C4-2B (cell line): ENCODE results near the gene TXNRD3.
"Not testable (repeated sequence)": the region's sequence is repeated elsewhere in the genome, so short reads cannot be mapped to it uniquely, and the experiment has no call there.

Experiments
- H3K27ac ChIP-seq: fragments of 450-650 bp; 2 replicates; pipeline ENCODE4 v1.5.1; 2017
- ZFX ChIP-seq: fragments of 450-650 bp; IDR thresholded peaks from 2 replicates; pipeline ENCODE4 v1.6.1; 2017
- TF ChIP-seq, protein P1 (sequence below): fragments of 450-650 bp; conservative IDR thresholded peaks from 2 replicates; pipeline ENCODE4 v1.5.1; 2017; ENCODE audit warnings: mild to moderate bottlenecking

TXNRD3 gene

DNA sequence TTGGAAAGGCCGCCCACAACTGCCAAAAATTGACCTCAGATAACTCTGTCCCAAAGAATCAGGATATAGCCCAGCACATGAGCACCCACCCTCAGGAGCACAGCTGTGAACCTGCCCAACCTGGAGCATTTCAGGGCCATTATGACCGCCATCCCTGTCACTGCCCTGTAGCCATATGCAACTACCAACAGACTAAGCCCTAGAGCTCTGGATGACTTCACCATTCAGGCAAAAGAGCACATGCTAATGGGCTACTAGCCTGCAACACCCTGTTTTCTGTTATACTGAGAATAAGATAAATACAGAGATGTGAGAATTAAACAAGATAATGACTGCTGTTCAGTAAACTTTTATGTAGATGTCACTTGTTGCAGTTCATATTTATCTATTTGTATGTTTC lies 45.0 kb downstream of the TXNRD3 start:
- no peak for TF ChIP-seq ZFX
- TF ChIP-seq, protein P1, sequence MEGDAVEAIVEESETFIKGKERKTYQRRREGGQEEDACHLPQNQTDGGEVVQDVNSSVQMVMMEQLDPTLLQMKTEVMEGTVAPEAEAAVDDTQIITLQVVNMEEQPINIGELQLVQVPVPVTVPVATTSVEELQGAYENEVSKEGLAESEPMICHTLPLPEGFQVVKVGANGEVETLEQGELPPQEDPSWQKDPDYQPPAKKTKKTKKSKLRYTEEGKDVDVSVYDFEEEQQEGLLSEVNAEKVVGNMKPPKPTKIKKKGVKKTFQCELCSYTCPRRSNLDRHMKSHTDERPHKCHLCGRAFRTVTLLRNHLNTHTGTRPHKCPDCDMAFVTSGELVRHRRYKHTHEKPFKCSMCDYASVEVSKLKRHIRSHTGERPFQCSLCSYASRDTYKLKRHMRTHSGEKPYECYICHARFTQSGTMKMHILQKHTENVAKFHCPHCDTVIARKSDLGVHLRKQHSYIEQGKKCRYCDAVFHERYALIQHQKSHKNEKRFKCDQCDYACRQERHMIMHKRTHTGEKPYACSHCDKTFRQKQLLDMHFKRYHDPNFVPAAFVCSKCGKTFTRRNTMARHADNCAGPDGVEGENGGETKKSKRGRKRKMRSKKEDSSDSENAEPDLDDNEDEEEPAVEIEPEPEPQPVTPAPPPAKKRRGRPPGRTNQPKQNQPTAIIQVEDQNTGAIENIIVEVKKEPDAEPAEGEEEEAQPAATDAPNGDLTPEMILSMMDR: no peak
- no peak overlapping the region for H3K27ac ChIP-seq

DNA sequence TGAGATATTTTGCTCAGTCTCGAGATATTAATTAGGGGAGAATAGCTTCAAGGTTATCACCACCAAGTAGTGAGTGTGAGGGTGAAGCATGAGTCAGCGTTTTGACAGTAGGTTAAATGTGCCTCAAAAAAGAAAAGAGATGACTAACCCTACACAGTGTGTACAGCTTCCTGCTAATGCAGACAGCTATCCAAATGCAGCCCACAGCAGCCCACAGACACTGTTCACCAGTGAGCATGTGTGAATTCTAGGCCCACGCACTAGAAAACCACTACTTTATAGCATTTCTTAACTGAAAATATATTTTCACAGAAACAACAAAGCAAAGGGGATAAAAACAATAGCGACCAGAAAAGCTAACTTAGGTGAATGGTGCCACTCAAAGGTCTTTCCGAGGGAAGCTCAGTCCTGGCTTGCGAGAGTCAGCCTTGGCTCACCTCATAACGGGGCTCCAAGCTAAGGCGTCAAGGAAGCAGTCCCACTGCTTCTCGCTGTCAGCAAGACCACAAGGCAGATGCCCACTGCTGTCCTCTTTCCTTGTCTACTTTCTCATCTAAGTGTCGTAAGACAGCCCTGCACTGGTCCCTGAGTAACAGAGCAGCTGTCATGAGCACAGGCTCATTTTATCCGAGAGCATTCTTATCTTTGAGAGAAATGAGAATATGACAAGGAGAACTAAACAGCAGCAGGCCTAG lies 47.6 kb downstream of the TXNRD3 start:
- no peak overlapping the region for H3K27ac ChIP-seq
- TF ChIP-seq, protein P1: no peak
- no peak for TF ChIP-seq ZFX

DNA sequence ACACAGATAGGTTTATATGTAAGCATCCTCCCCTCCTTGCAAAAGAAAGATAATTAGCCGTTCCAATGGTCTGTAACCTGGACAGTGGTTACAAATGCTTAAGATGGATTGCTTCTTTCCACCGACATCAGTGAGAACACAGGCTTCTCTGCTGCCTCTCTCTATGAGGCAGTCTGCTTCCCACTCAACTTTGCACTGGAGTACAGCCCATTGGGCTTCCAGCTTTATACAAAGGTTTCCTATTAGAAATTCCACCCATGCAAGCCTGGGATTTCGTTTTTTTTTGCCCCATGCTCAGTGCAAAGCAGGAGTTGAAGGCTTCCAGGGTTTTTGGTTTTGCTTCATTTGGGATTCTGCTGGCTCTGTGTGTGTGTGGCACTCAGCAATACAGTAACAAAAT lies 48.9 kb downstream of the TXNRD3 start:
- H3K27ac ChIP-seq: no peak overlapping the region
- TF ChIP-seq, protein P1: no peak
- TF ChIP-seq ZFX: no peak

DNA sequence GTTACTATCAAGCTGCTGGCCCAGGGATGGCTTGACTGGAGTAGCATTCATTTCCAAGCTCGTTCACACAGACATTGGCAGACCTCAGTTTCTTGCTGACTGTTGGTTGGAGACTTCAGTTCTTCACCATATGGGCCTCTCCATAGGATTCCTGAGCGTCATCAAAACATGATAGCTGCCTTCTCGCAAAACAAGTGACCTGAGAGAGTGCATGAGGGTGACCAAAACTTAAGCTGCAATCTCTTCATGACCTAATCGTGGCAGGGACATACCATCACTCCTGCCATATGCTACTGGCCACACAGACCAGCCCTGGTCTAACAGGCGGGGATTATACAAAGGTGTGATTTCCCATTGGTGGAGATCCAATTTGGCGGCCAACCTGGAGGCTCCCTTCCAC lies 50.2 kb downstream of the TXNRD3 start:
- TF ChIP-seq, protein P1: no peak
- no peak for TF ChIP-seq ZFX
- H3K27ac ChIP-seq: no peak overlapping the region

DNA sequence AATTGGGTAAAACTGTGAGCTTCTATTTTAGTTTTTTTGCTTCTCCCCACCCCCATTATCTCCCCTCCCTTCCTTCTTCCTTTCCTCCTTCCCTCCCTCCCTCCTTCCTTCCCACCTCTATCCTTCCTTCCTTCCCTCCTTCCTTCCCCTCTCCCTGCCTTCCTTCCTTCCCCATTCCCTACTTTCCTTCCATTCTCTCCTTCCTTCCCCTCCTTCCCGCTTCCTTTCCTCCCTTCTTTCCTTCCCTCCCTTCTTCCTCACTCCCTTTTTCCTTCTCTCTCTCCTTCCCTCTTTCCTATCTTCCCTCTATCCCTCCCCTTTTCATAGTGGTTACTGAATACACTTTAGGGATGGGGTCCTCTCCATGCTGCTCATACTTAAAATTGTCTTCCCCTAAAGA lies 55.8 kb downstream of the TXNRD3 start:
- no peak overlapping the region for H3K27ac ChIP-seq
- TF ChIP-seq ZFX: no peak
- TF ChIP-seq, protein P1: no peak

DNA sequence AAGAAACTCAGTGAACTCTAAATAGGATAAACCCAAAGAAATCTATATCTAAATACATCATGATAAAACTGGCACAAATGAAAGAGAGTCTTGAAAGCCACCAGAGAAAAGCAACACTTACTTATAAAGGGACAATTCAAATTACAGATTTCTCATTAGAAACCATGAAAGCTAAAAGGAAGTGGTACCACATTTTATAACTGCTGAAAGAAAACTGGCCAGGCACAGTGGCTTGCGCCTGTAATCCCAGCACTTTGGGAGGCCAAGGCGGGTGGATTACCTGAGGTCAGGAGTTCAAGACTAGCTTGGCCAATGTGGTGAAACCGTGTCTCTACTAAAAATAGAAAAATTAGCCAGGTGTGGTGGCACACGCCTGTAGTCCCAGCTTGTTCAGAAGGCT lies 59.4 kb downstream of the TXNRD3 start:
- H3K27ac ChIP-seq: not testable (repeated sequence)

DNA sequence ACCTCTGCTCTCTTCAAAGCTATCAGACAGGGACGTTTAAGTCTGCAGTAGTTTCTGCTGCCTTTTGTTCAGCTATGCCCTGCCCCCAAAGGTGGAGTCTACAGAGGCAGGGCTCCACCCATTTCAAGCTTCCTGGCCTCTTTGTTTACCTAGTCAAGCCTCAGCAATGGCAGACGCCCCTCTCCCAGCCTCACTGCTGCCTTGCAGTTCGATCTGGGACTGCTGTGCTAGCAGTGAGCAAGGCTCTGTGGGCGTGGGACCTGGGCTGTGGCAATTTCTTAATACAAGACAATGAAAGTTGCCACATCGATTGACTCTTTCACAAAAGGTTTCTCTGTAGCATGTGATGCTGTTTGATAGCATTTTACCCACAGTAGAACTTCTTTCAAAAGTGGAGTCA lies 63.4 kb downstream of the TXNRD3 start:
- not testable (repeated sequence) for H3K27ac ChIP-seq

DNA sequence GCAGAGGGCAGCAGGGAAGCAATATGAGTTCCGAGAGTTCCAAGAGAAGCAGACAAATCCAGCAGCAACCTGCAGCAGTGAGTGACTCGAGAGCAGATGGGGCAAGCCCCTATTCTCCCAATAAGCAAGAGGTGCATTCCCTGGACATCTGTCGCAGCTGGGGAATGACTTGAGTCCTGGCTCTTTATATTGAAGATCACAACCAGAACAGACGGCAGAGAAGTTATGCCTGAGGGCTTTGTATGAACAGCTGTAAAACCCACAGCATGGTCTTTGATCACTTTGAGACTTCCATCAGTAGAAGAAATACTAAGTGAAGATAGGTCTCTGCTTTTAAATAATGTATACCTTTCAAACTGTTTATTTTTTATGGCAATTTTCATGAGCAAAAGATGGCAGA lies 72.6 kb downstream of the TXNRD3 start:
- H3K27ac ChIP-seq: no peak overlapping the region
- no peak for TF ChIP-seq ZFX
- TF ChIP-seq, protein P1: no peak

DNA sequence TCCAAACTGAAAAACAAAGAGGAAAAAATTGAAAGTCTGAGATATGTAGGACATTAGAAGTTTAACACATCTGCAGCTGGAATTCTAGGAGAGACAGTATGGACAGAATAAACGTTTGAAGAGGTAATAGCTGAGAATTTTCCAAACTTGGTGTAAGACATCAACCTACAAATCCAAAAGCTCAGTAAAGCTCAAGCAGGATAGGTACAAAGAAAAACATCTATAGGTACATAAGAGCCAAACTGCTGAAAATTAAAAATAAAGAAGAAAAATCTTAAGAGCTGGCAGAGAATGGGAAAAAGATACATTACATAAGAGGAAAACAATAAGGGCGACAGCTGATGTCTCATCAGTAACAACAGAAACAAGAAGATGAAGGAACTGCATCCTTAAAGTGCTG lies 73.4 kb downstream of the TXNRD3 start:
- no peak overlapping the region for H3K27ac ChIP-seq
- no peak for TF ChIP-seq ZFX
- TF ChIP-seq, protein P1: no peak
